HepG2 (cell line): ENCODE measurements around the gene MGAT5. TPM values are rescaled to one million over a fixed set of nuclear protein-coding genes. Genes with fewer than 3 reads are reported as not detected.

Experiments
- ATAC-seq: fragments of 200-7000 bp; cut with Tn5 transposase; 3 replicates; pipeline ENCODE4 v1.9.1; 2020; ENCODE audit warnings: mild to moderate bottlenecking, moderate library complexity
- BruUV-seq: library from RNA; stranded (reverse); fragments of 400-500 nt; replicated peaks from 2 replicates; lab custom pipeline; 2021; lab: Mats Ljungman, UMichigan
- CTCF ChIA-PET: fragments of 300-600 bp; formaldehyde crosslinking; extraction: SDS; loops from one replicate; lab custom pipeline; 2021; ENCODE audit warnings: low total read pairs, inconsistent platforms, low intra/inter-chr PET ratio; lab: Yijun Ruan, JAX
- POLR2A ChIA-PET: fragments of 350-600 bp; sonication (Branson Sonifier 250); formaldehyde crosslinking; loops from one replicate; lab custom pipeline; 2020; ENCODE audit warnings: antibody characterized with exemption, inconsistent platforms; lab: Yijun Ruan, JAX
- DNase-seq: peaks from one replicate; pipeline ENCODE4 v3.0.0-alpha.2; 2015; ENCODE audit warnings: low spot score
- FAIRE-seq: peaks from 3 replicates; lab custom pipeline; 2011; peaks lifted over from hg19 to GRCh38; lab: Jason Lieb, UNC
- H2AFZ ChIP-seq: one replicate; pipeline ENCODE4 v1.6.1; 2011; ENCODE audit warnings: low read length, inconsistent platforms
- H3K27ac ChIP-seq: fragments of 300-600 bp; 3 replicates; pipeline ENCODE4 v1.8.0; 2011; ENCODE audit warnings: mixed run types, mild to moderate bottlenecking, mixed read lengths, low read length, inconsistent platforms; ENCODE audit not compliant: insufficient read depth; ENCODE audit errors: extremely low read length
- H3K27me3 ChIP-seq, 2 experiments: fragments of 200-600 bp in 1 of 2; 2 replicates in 1 of 2; 3 replicates in 1 of 2; pipeline versions ENCODE4 v1.6.0 to v1.8.0; 2011; ENCODE audit warnings: low read length in 2 of 2, mild to moderate bottlenecking in 2 of 2, moderate library complexity in 2 of 2, inconsistent platforms in 1 of 2; ENCODE audit not compliant: insufficient read depth in 2 of 2, control insufficient read depth in 1 of 2
- H3K36me3 ChIP-seq, 2 experiments: fragments of 200-600 bp in 1 of 2; replicated peaks in 1 of 2; 2 replicates in 1 of 2; 3 replicates in 1 of 2; pipeline versions ENCODE4 v1.5.1 to v1.8.0; 2011; ENCODE audit warnings: low read length in 2 of 2, inconsistent platforms in 1 of 2; ENCODE audit not compliant: insufficient read depth in 2 of 2, control insufficient read depth in 1 of 2
- H3K4me1 ChIP-seq: 2 replicates; pipeline ENCODE4 v1.5.1; 2012; ENCODE audit warnings: low read length, inconsistent platforms; ENCODE audit not compliant: insufficient read depth
- H3K4me2 ChIP-seq: 2 replicates; pipeline ENCODE4 v1.6.0; 2011; ENCODE audit warnings: low read depth, low read length, inconsistent platforms
- H3K4me3 ChIP-seq, 3 experiments: fragments of 200-600 bp in 1 of 3; sonication (generic), shearing (Covaris generic) in 1 of 3; replicated peaks in 1 of 3; 2 replicates each; pipeline ENCODE4 v1.5.1; 2011 to 2016; ENCODE audit warnings: low read length in 3 of 3, inconsistent platforms in 2 of 3, low read depth in 2 of 3, mild to moderate bottlenecking in 2 of 3, control low read depth in 1 of 3, mixed read lengths in 1 of 3; ENCODE audit not compliant: insufficient read depth in 1 of 3
- H3K79me2 ChIP-seq: one replicate; pipeline ENCODE4 v1.6.1; 2011; ENCODE audit warnings: low read length, inconsistent platforms; ENCODE audit not compliant: insufficient read depth
- H3K9ac ChIP-seq: 2 replicates; pipeline ENCODE4 v1.6.0; 2011; ENCODE audit warnings: mild to moderate bottlenecking, low read depth, low read length, inconsistent platforms; ENCODE audit not compliant: insufficient read depth
- H3K9me3 ChIP-seq: 2 replicates; pipeline ENCODE4 v1.5.1; 2012; ENCODE audit warnings: mild to moderate bottlenecking, low read length
- H4K20me1 ChIP-seq: 2 replicates; pipeline ENCODE4 v1.6.0; 2011; ENCODE audit warnings: inconsistent platforms, mild to moderate bottlenecking, low read length, moderate library complexity; ENCODE audit not compliant: insufficient read depth
- CHCHD3 ChIP-seq: sonication (generic); formaldehyde crosslinking; IDR thresholded peaks from 2 replicates; pipeline ENCODE4 v1.8.0; 2022; ENCODE audit warnings: mild to moderate bottlenecking, missing genetic modification reagents, moderate library complexity
- GLI4 ChIP-seq: sonication (generic); formaldehyde crosslinking; IDR thresholded peaks from 2 replicates; pipeline ENCODE4 v1.5.1; 2020; ENCODE audit warnings: missing genetic modification reagents, mild to moderate bottlenecking, moderate library complexity, borderline replicate concordance
- KDM6A ChIP-seq: IDR thresholded peaks from 2 replicates; pipeline ENCODE4 v1.6.1; 2016; ENCODE audit warnings: low read depth
- PAXIP1 ChIP-seq: sonication (generic); formaldehyde crosslinking; conservative IDR thresholded peaks from 2 replicates; pipeline ENCODE4 v1.4.0; 2020; ENCODE audit warnings: mild to moderate bottlenecking, missing genetic modification reagents, moderate library complexity
- TBX2 ChIP-seq: sonication (generic); formaldehyde crosslinking; IDR thresholded peaks from 2 replicates; pipeline ENCODE4 v1.5.0; 2020; ENCODE audit warnings: missing genetic modification reagents, mild to moderate bottlenecking, borderline replicate concordance
- ZBTB33 ChIP-seq: sonication (generic); formaldehyde crosslinking; IDR thresholded peaks from 2 replicates; pipeline ENCODE4 v1.4.0; 2020; ENCODE audit warnings: missing genetic modification reagents
- ZIK1 ChIP-seq: sonication (generic); formaldehyde crosslinking; IDR thresholded peaks from 2 replicates; pipeline ENCODE4 v1.5.0; 2020; ENCODE audit warnings: mild to moderate bottlenecking, low read depth, missing genetic modification reagents, borderline replicate concordance
- ZNF256 ChIP-seq: sonication (generic); formaldehyde crosslinking; conservative IDR thresholded peaks from 2 replicates; pipeline ENCODE4 v1.4.0; 2020; ENCODE audit warnings: missing genetic modification reagents
- ZNF557 ChIP-seq: sonication (generic); formaldehyde crosslinking; IDR thresholded peaks from 2 replicates; pipeline ENCODE4 v1.4.0; 2020; ENCODE audit warnings: missing genetic modification reagents
- ZSCAN31 ChIP-seq: sonication (generic); formaldehyde crosslinking; IDR thresholded peaks from 2 replicates; pipeline ENCODE4 v1.5.0; 2020; ENCODE audit warnings: low read depth, mild to moderate bottlenecking, missing genetic modification reagents
- WGBS: methylation state at CpG from one replicate; pipeline ENCODE4 v1.1.6; 2017; ENCODE audit warnings: low lambda C conversion rate; 5-methylcytosine and 5-hydroxymethylcytosine counted together
- in situ Hi-C: cut with HindIII; loops from 2 replicates; pipeline ENCODE4 v1.10.0; 2017; ENCODE audit warnings: low pct_unique_long_range_greater_than_20kb; ENCODE audit not compliant: extremely low pct_ligation_motif_present
- intact Hi-C: fragments of 100-400 bp; cut with micrococcal nuclease; formaldehyde crosslinking; loops from one replicate; pipeline ENCODE4 v1.10.0; 2022; ENCODE audit not compliant: unreplicated experiment
- polyA plus RNA-seq, 8 experiments: library from polyadenylated mRNA; depleted of rRNA in 3 of 8; stranded (reverse) in 7 of 8; unstranded in 1 of 8; fragments of >200 nt; fragmentation: Illumina TruSeq in 4 of 8; extraction: Trizol in 4 of 8; gene quantifications; 2 replicates each; pipeline versions ENCODE4 v1.2.1 to v1.2.3, GENCODE V29; 2011 to 2016; ENCODE audit warnings: low read depth in 4 of 8, missing spikeins in 1 of 8, mixed read lengths in 1 of 8; ENCODE audit not compliant: insufficient read depth in 1 of 8
- total RNA-seq, 5 experiments: library from RNA; depleted of rRNA; stranded (reverse); fragments of >200 nt; fragmentation: Illumina TruSeq; extraction: Trizol; gene quantifications; 2 replicates each; pipeline ENCODE4 v1.2.3, GENCODE V29; 2016; ENCODE audit warnings: low read depth in 1 of 5
- TF ChIP-seq, protein P1 (sequence below): sonication (generic); formaldehyde crosslinking; IDR thresholded peaks from 2 replicates; pipeline ENCODE4 v1.5.1; 2020; ENCODE audit warnings: missing genetic modification reagents, mild to moderate bottlenecking, borderline replicate concordance

Gene MGAT5
- total and polyA plus RNA-seq, 2 of the 13 experiments (the other 11 are each of a cell fraction or from before 2014, with no cell fraction given), result 33.1 to 60.2 TPM

- no peak for FAIRE-seq
- POLR2A ChIA-PET, result no interaction called here
- intact Hi-C loops, result no loop called here
Observed at GRCh38 chr2:134281815-134282419, 28.0 kb downstream of the MGAT5 start.

More at GRCh38 chr2:134281815-134282419, 28.0 kb downstream of the MGAT5 start:
- CTCF ChIA-PET, result no interaction called here
- WGBS, result 93% methylated on average over 5 of the region's 5 CpGs
- Histone ChIP-seq H3K9ac (no peak overlapping the region), H3K36me3 (peaks cover 10 to 19% of the 10 kb centered on the region in 2 experiments; a peak in 3 of 5 replicates), H3K4me3 (no peak overlapping the region), H3K27ac (no peak overlapping the region), H3K4me2 (no peak overlapping the region), H3K9me3 (no peaks in the 10 kb centered on the region)
- TF ChIP-seq ZBTB33 (CRISPR knock-in tag) (no peak), ZNF557 (CRISPR knock-in tag) (no peak), TBX2 (CRISPR knock-in tag) (no peak), PAXIP1 (CRISPR knock-in tag) (no peak), ZNF256 (CRISPR knock-in tag) (no peak), ZIK1 (CRISPR knock-in tag) (no peak), ZSCAN31 (CRISPR knock-in tag) (no peak), KDM6A (CRISPR knock-in tag) (no peak), GLI4 (no peak), CHCHD3 (CRISPR knock-in tag) (no peak)
- TF ChIP-seq, protein P1, sequence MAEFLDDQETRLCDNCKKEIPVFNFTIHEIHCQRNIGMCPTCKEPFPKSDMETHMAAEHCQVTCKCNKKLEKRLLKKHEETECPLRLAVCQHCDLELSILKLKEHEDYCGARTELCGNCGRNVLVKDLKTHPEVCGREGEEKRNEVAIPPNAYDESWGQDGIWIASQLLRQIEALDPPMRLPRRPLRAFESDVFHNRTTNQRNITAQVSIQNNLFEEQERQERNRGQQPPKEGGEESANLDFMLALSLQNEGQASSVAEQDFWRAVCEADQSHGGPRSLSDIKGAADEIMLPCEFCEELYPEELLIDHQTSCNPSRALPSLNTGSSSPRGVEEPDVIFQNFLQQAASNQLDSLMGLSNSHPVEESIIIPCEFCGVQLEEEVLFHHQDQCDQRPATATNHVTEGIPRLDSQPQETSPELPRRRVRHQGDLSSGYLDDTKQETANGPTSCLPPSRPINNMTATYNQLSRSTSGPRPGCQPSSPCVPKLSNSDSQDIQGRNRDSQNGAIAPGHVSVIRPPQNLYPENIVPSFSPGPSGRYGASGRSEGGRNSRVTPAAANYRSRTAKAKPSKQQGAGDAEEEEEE (CRISPR knock-in tag), result no peak
- TF ChIP-seq, all 625 proteins: peak for 0
- Histone ChIP-seq H4K20me1 (no peaks in the 10 kb centered on the region), H3K79me2 (no peaks in the 10 kb centered on the region), H3K4me1 (no peaks in the 10 kb centered on the region), H3K27me3 (no peaks in the 10 kb centered on the region), H2AFZ (no peak overlapping the region)
- no peak for DNase-seq
- no peak for ATAC-seq
- no TSS peak for BruUV-seq
- in situ Hi-C loops, result no loop called here
